K562 (cell line): ENCODE results near the gene RYR1. TPM values are rescaled to one million over a fixed set of nuclear protein-coding genes. Genes with fewer than 3 reads are reported as not detected.

ENCODE experiments used
- ATAC-seq: fragments of 200-7000 bp; cut with Tn5 transposase; 3 replicates; pipeline ENCODE4 v1.9.1; 2020; ENCODE audit warnings: moderate library complexity
- BruUV-seq: library from RNA; stranded (reverse); fragments of 400-500 nt; replicated peaks from 2 replicates; lab custom pipeline; 2021; lab: Mats Ljungman, UMichigan
- CTCF ChIA-PET: fragments of 300-600 bp; formaldehyde crosslinking; extraction: SDS; loops from one replicate; lab custom pipeline; 2021; ENCODE audit warnings: low intra/inter-chr PET ratio; lab: Yijun Ruan, JAX
- POLR2A ChIA-PET: fragments of 300-600, 350-650 bp; sonication (Branson Sonifier 250); formaldehyde crosslinking; extraction: SDS; loops from one replicate; lab custom pipeline; 2021; ENCODE audit warnings: antibody characterized with exemption, inconsistent platforms; lab: Yijun Ruan, JAX
- DNase-seq, 4 experiments: peaks; one replicate each; pipeline versions ENCODE4 v3.0.0 to v3.0.0-alpha.2; 2011 to 2018; ENCODE audit warnings: low spot score in 3 of 4, mixed read lengths in 3 of 4; ENCODE audit errors: extremely low read depth in 1 of 4
- FAIRE-seq: peaks from 2 replicates; lab custom pipeline; 2011; peaks lifted over from hg19 to GRCh38; lab: Jason Lieb, UNC
- H2AFZ ChIP-seq: 2 replicates; pipeline ENCODE4 v1.6.0; 2011; ENCODE audit warnings: low read depth, low read length, control low read depth, inconsistent platforms
- H3K27ac ChIP-seq: fragments of 200-600 bp; 3 replicates; pipeline ENCODE4 v1.8.0; 2011; ENCODE audit warnings: low read depth, mild to moderate bottlenecking, control low read depth, inconsistent platforms, low read length, moderate library complexity, mixed read lengths; ENCODE audit errors: extremely low read depth
- H3K27me3 ChIP-seq, 2 experiments: fragments of 300-600 bp in 1 of 2; 2 replicates in 1 of 2; 3 replicates in 1 of 2; pipeline versions ENCODE4 v1.6.0 to v1.8.0; 2011; ENCODE audit warnings: inconsistent platforms in 2 of 2, low read length in 2 of 2, mild to moderate bottlenecking in 1 of 2, mixed read lengths in 1 of 2, moderate library complexity in 1 of 2; ENCODE audit not compliant: control insufficient read depth in 2 of 2, insufficient read depth in 2 of 2
- H3K36me3 ChIP-seq: fragments of 300-600 bp; 3 replicates; pipeline ENCODE4 v1.8.0; 2011; ENCODE audit warnings: mild to moderate bottlenecking, low read length, inconsistent platforms; ENCODE audit not compliant: control insufficient read depth, insufficient read depth
- H3K4me1 ChIP-seq, 2 experiments: fragments of 200-600 bp in 1 of 2; replicated peaks in 1 of 2; 2 replicates in 1 of 2; 3 replicates in 1 of 2; pipeline versions ENCODE4 v1.5.1 to v1.8.0; 2011; ENCODE audit warnings: inconsistent platforms in 2 of 2, low read length in 2 of 2, mild to moderate bottlenecking in 1 of 2, mixed read lengths in 1 of 2, moderate library complexity in 1 of 2; ENCODE audit not compliant: control insufficient read depth in 2 of 2, insufficient read depth in 2 of 2
- H3K4me2 ChIP-seq: 2 replicates; pipeline ENCODE4 v1.6.1; 2011; ENCODE audit warnings: low read length, control low read depth, inconsistent platforms, mixed read lengths; ENCODE audit not compliant: insufficient read depth
- H3K4me3 ChIP-seq: fragments of 200-600 bp; sonication (generic), shearing (Covaris generic); 2 replicates; pipeline ENCODE4 v1.5.1; 2016; ENCODE audit warnings: control low read depth, inconsistent platforms
- H3K79me2 ChIP-seq: fragments of 200-600 bp; 3 replicates; pipeline ENCODE4 v1.8.0; 2011; ENCODE audit warnings: low read length, inconsistent platforms; ENCODE audit not compliant: control insufficient read depth, insufficient read depth
- H3K9ac ChIP-seq, 2 experiments: 2 replicates each; pipeline versions ENCODE4 v1.6.0 to v1.6.1; 2011; ENCODE audit warnings: low read depth in 2 of 2, low read length in 2 of 2, control low read depth in 1 of 2, inconsistent platforms in 1 of 2, mild to moderate bottlenecking in 1 of 2, mixed read lengths in 1 of 2; ENCODE audit not compliant: insufficient read depth in 1 of 2
- H3K9me1 ChIP-seq: one replicate; pipeline ENCODE4 v1.6.0; 2011; ENCODE audit warnings: inconsistent platforms, mild to moderate bottlenecking, low read length, moderate library complexity; ENCODE audit not compliant: control insufficient read depth, insufficient read depth
- H3K9me3 ChIP-seq: replicated peaks from 2 replicates; pipeline ENCODE4 v1.5.1; 2011; ENCODE audit warnings: low read depth, low read length, inconsistent platforms; ENCODE audit not compliant: control insufficient read depth, insufficient read depth
- H4K20me1 ChIP-seq: replicated peaks from 2 replicates; pipeline ENCODE4 v1.6.1; 2011; ENCODE audit warnings: low read length, inconsistent platforms, mixed read lengths; ENCODE audit not compliant: control insufficient read depth, insufficient read depth
- ARID1B ChIP-seq: fragments of 450-650 bp; IDR thresholded peaks from 2 replicates; pipeline ENCODE4 v1.6.1; 2016; ENCODE audit warnings: antibody characterized with exemption, mild to moderate bottlenecking, inconsistent platforms
- CREBBP ChIP-seq: IDR thresholded peaks from one replicate; pipeline ENCODE4 v1.6.1; 2012; ENCODE audit warnings: low read depth, mild to moderate bottlenecking, control low read depth, inconsistent platforms, low read length
- HEY1 ChIP-seq: fragments of 250-450 bp; sonication (Bioruptor Pico); IDR thresholded peaks from 2 replicates; pipeline ENCODE4 v1.5.0; 2020; ENCODE audit warnings: mild to moderate bottlenecking, moderate library complexity, borderline replicate concordance
- HNRNPL ChIP-seq: fragments of 200-400 bp; formaldehyde crosslinking; IDR thresholded peaks from 2 replicates; pipeline ENCODE4 v1.6.1; 2017; ENCODE audit warnings: low read depth, mild to moderate bottlenecking, low read length
- MEIS2 ChIP-seq: fragments of 450-650 bp; IDR thresholded peaks from 2 replicates; pipeline ENCODE4 v1.6.1; 2014; ENCODE audit warnings: mild to moderate bottlenecking; ENCODE audit not compliant: partially characterized antibody
- MNT ChIP-seq, 2 experiments: fragments of 450-650 bp; conservative IDR thresholded peaks; 2 replicates each; pipeline ENCODE4 v1.6.1; 2017; ENCODE audit warnings: mild to moderate bottlenecking in 2 of 2, moderate library complexity in 2 of 2
- NFE2L1 ChIP-seq: fragments of 450-650 bp; IDR thresholded peaks from 2 replicates; pipeline ENCODE4 v1.6.1; 2016; ENCODE audit warnings: missing genetic modification characterization, low read depth, mild to moderate bottlenecking, missing compliant biosample characterization, moderate library complexity, borderline replicate concordance
- PYGO2 ChIP-seq: fragments of 450-650 bp; IDR thresholded peaks from 2 replicates; pipeline ENCODE4 v1.6.1; 2016; ENCODE audit warnings: mild to moderate bottlenecking, missing genetic modification characterization, moderate library complexity, missing compliant biosample characterization
- RFX7 ChIP-seq: fragments of 250-450 bp; sonication (Bioruptor Pico); IDR thresholded peaks from 2 replicates; pipeline ENCODE4 v1.5.1; 2021; ENCODE audit warnings: mild to moderate bottlenecking
- SMARCB1 ChIP-seq: IDR thresholded peaks from 2 replicates; pipeline ENCODE4 v1.6.1; 2011; ENCODE audit warnings: improper control_type of control experiment, low read depth; ENCODE audit not compliant: insufficient read length
- SNIP1 ChIP-seq: fragments of 450-650 bp; IDR thresholded peaks from 2 replicates; pipeline ENCODE4 v1.7.1; 2017; ENCODE audit warnings: low read depth, mild to moderate bottlenecking
- STAT5B ChIP-seq: fragments of 250-450 bp; sonication (Bioruptor Pico); IDR thresholded peaks from 2 replicates; pipeline ENCODE4 v1.8.0; 2021; ENCODE audit warnings: mild to moderate bottlenecking, inconsistent platforms
- ZBTB26 ChIP-seq: fragments of 450-650 bp; formaldehyde crosslinking; IDR thresholded peaks from 2 replicates; pipeline ENCODE4 v1.4.0; 2022; ENCODE audit warnings: missing genetic modification characterization
- ZBTB8A ChIP-seq: fragments of 450-650 bp; IDR thresholded peaks from 2 replicates; pipeline ENCODE4 v1.6.1; 2018; ENCODE audit warnings: mild to moderate bottlenecking, moderate library complexity; ENCODE audit not compliant: partially characterized antibody
- WGBS: fragments of 100-300 bp; shearing (Covaris generic); methylation state at CpG from one replicate; pipeline ENCODE4 v1.1.6; 2016; ENCODE audit warnings: low coverage, mixed read lengths; ENCODE audit not compliant: insufficient coverage; ENCODE audit errors: missing lambda C conversion rate; 5-methylcytosine and 5-hydroxymethylcytosine counted together
- in situ Hi-C: fragments of 300-500 bp; cut with MboI; formaldehyde crosslinking; loops from 4 replicates; pipeline ENCODE4 v1.15.0; 2018; ENCODE audit warnings: inconsistent platforms, mixed read lengths
- intact Hi-C: fragments of 100-400 bp; cut with micrococcal nuclease; formaldehyde crosslinking; loops from 2 replicates; pipeline ENCODE4 v1.14.2; 2022
- polyA plus RNA-seq, 8 experiments: library from polyadenylated mRNA; depleted of rRNA in 4 of 8; stranded (reverse) in 5 of 8; unstranded in 3 of 8; fragments of >200 nt; fragmentation: Nextera tagmentation in 2 of 8; fragmentation: Illumina TruSeq in 1 of 8; extraction: Ambion mirVana in 2 of 8; extraction: Trizol in 1 of 8; gene quantifications; 2 replicates each; pipeline versions ENCODE4 v1.2.1 to v1.2.3, GENCODE V29; 2011 to 2014; ENCODE audit warnings: inconsistent platforms in 1 of 8, missing spikeins in 1 of 8
- total RNA-seq, 7 experiments: library from RNA; depleted of rRNA in 6 of 7; stranded (reverse); fragments of >200 nt in 6 of 7; fragmentation: Illumina TruSeq in 2 of 7; extraction: Trizol in 2 of 7; gene quantifications; 2 replicates each; pipeline versions ENCODE4 v1.2.1 to v1.2.3, GENCODE V29; 2011 to 2021; ENCODE audit warnings: low replicate concordance in 1 of 7

The RYR1 gene
- total and polyA plus RNA-seq, 9 of the 15 experiments (the other 6 are each of a cell fraction or from before 2014, with no cell fraction given) = 0.11 to 7.4 (median 3.7) TPM

- Histone ChIP-seq H3K4me3 (no peak overlapping the region), H3K27ac (no peak overlapping the region), H3K9ac (peak overlapping the region in 1 of 2 experiments; percentile 45; a peak in 1 of 4 replicates)
- CTCF ChIA-PET = no interaction called here
- TF ChIP-seq MEIS2 (no peak), RFX7 (no peak), ARID1B (no peak), HNRNPL (no peak)
- TF ChIP-seq, all 486 proteins: peak for 0
- Histone ChIP-seq H3K79me2 (no peaks in the 10 kb centered on the region), H3K4me1 (peaks cover 0 to 21% of the 10 kb centered on the region in 2 experiments; a peak in 2 of 5 replicates), H2AFZ (no peak overlapping the region), H3K27me3 (no peaks in the 10 kb centered on the region), H3K9me3 (no peaks in the 10 kb centered on the region), H3K4me2 (no peak overlapping the region), H3K36me3 (peaks cover 13% of the 10 kb centered on the region; the same call in 1 of the 3 replicates), H4K20me1 (no peaks in the 10 kb centered on the region), H3K9me1 (no peaks in the 10 kb centered on the region)
- 86% methylated on average over 6 of the region's 9 CpGs for WGBS
- in situ Hi-C loops = no loop called here
- FAIRE-seq = no peak
- no peak for ATAC-seq
- POLR2A ChIA-PET = no interaction called here
- no peak for DNase-seq
- intact Hi-C loops = no loop called here
- BruUV-seq = no TSS peak
These were observed 9.2 kb downstream of the RYR1 start for GRCh38 chr19:38442736-38443135.

GRCh38 chr19:38443458-38443999 is 10.0 kb downstream of the RYR1 start:
- no peak for FAIRE-seq
- 78% methylated on average over 13 of the region's 15 CpGs for WGBS
- TF ChIP-seq PYGO2 (tag) (no peak), SMARCB1 (no peak), MNT (conservative IDR thresholded peaks at IDR 0.05) (no peak), ZBTB8A (no peak), ZBTB26 (CRISPR knock-in tag) (no peak), STAT5B (CRISPR knock-in tag) (no peak), HEY1 (no peak), NFE2L1 (tag) (no peak), SNIP1 (no peak), CREBBP (no peak)

More at GRCh38 chr19:38443458-38443999, 10.0 kb downstream of the RYR1 start:
- Histone ChIP-seq H3K27me3 (no peaks in the 10 kb centered on the region), H3K9me1 (no peaks in the 10 kb centered on the region), H2AFZ (no peak overlapping the region), H3K9ac (no peak overlapping the region), H3K27ac (no peak overlapping the region), H3K36me3 (peaks cover 13% of the 10 kb centered on the region; the same call in 1 of the 3 replicates), H3K4me2 (no peak overlapping the region), H3K79me2 (no peaks in the 10 kb centered on the region), H3K4me3 (no peak overlapping the region), H3K4me1 (peaks cover 0 to 25% of the 10 kb centered on the region in 2 experiments; a peak in 2 of 5 replicates), H4K20me1 (no peaks in the 10 kb centered on the region), H3K9me3 (no peaks in the 10 kb centered on the region)
- intact Hi-C loops (no loop called here), in situ Hi-C loops (no loop called here)
- BruUV-seq = no TSS peak
- POLR2A ChIA-PET = interaction anchor here (0.6 kb wide), 1 partner anchor 41 kb away, joined by 3 read pairs; the partner anchor contains the start of gene FAM98C
- no peak for DNase-seq
- ATAC-seq = no peak
- CTCF ChIA-PET = interaction anchor here (0.6 kb wide), 1 partner anchor 692 kb away, joined by 4 read pairs; no protein-coding TSS in a partner anchor
